ENCODE data around the gene GH2.
"Not testable (repeated sequence)": the region's sequence is repeated elsewhere in the genome, so short reads cannot be mapped to it uniquely, and the experiment has no call there.

Gene GH2

GRCh38 chr17:63873577-63873976 is 8.2 kb downstream of the GH2 start, which contains the start of gene CSH2:
Gene CSH2, minus strand, starts transcription at chr17:63873677. Its CDS starts 63 bp downstream, at chr17:63873614.
- not testable (repeated sequence) for DNase-seq (ENCODE audit: low spot score)

- not testable (repeated sequence) for DNase-seq (ENCODE audit: low spot score)
Observed at GRCh38 chr17:63871646-63872365, 9.9 kb downstream of the GH2 start.

GRCh38 chr17:63870292-63870665 is 11.5 kb downstream of the GH2 start:
- not testable (repeated sequence) for DNase-seq (ENCODE audit: low spot score)

- DNase-seq (ENCODE audit: low spot score) = not testable (repeated sequence)
Observed at GRCh38 chr17:63869491-63870291, 12.1 kb downstream of the GH2 start.

- DNase-seq (ENCODE audit: low spot score) = not testable (repeated sequence)
Observed at GRCh38 chr17:63866625-63867024, 15.1 kb downstream of the GH2 start.

GRCh38 chr17:63859257-63859656 is 22.5 kb downstream of the GH2 start:
- DNase-seq (ENCODE audit: low spot score) = no peak

GRCh38 chr17:63856425-63856824 is 25.3 kb downstream of the GH2 start:
- DNase-seq (ENCODE audit: low spot score) = not testable (repeated sequence)

GRCh38 chr17:63855185-63855584 is 26.6 kb downstream of the GH2 start:
- DNase-seq (ENCODE audit: low spot score) = no peak

- no peak for DNase-seq (ENCODE audit: low spot score)
Observed at GRCh38 chr17:63854709-63855108, 27.0 kb downstream of the GH2 start.

- no peak for DNase-seq (ENCODE audit: low spot score)
Observed at GRCh38 chr17:63853260-63853659, 28.5 kb downstream of the GH2 start.

GRCh38 chr17:63850401-63850800 is 31.3 kb downstream of the GH2 start:
- no peak for DNase-seq (ENCODE audit: low spot score)

GRCh38 chr17:63848834-63849689 is 32.7 kb downstream of the GH2 start:
- DNase-seq (ENCODE audit: low spot score) = peak; percentile 95

GRCh38 chr17:63847525-63848249 is 34.1 kb downstream of the GH2 start:
- no peak for DNase-seq (ENCODE audit: low spot score)

- DNase-seq (ENCODE audit: low spot score) = no peak
Observed at GRCh38 chr17:63845509-63845908, 36.2 kb downstream of the GH2 start.

GRCh38 chr17:63843910-63844677 is 37.6 kb downstream of the GH2 start:
- DNase-seq (ENCODE audit: low spot score) = no peak

GRCh38 chr17:63843387-63843888 is 38.3 kb downstream of the GH2 start:
- not testable (repeated sequence) for DNase-seq (ENCODE audit: low spot score)

GRCh38 chr17:63842540-63843386 is 39.0 kb downstream of the GH2 start, which contains the start of gene SMARCD2:
Gene SMARCD2, minus strand, starts transcription at chr17:63842685. Its CDS starts 11 bp downstream, at chr17:63842674.
- peak; percentile 98 for DNase-seq (ENCODE audit: low spot score)

- no peak for DNase-seq (ENCODE audit: low spot score)
Observed at GRCh38 chr17:63842173-63842539, 39.6 kb downstream of the GH2 start.

- DNase-seq (ENCODE audit: low spot score) = peak; percentile 23
Observed at GRCh38 chr17:63841350-63842172, 40.2 kb downstream of the GH2 start.

Measured in SW480 (cell line).